ENCODE measurements around the gene WNK2. TPM values are rescaled to one million over a fixed set of nuclear protein-coding genes. Genes with fewer than 3 reads are reported as not detected.

WNK2 gene
- total RNA-seq, 2 donors from 2014 or later: not detected

DNA sequence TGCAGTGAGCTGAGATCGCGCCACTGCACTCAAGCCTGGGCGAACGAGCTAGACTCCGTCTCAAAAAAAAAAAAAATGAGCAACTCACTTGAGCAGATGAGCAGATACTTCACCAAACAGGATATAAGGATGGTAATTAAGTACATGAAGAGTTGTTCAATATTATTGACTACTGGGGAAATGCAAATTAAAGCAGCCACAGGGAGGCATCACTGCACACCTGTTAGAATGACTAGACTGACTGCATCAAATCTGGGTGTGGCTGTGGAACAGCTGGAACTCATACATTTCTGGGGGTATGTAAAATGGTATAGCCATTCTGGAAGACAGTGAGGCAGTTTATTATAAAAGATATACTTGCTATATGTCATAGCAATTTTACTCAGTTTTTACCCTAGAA, 93.0 kb downstream of the WNK2 start:
- DNase-seq (ENCODE audit: low spot score) (no peak), ATAC-seq (no peak)
- no peaks in the 10 kb centered on the region for H3K4me1 Mint-ChIP-seq (ENCODE audit: low read depth in 2 of 2)
- H3K27ac Mint-ChIP-seq: no peak overlapping the region
- no peaks in the 10 kb centered on the region for H3K9me3 Mint-ChIP-seq
- H3K4me3 Mint-ChIP-seq: no peak overlapping the region
- peaks cover 44 to 69% of the 10 kb centered on the region in 2 donors for H3K27me3 Mint-ChIP-seq
- H3K36me3 Mint-ChIP-seq: no peaks in the 10 kb centered on the region

DNA sequence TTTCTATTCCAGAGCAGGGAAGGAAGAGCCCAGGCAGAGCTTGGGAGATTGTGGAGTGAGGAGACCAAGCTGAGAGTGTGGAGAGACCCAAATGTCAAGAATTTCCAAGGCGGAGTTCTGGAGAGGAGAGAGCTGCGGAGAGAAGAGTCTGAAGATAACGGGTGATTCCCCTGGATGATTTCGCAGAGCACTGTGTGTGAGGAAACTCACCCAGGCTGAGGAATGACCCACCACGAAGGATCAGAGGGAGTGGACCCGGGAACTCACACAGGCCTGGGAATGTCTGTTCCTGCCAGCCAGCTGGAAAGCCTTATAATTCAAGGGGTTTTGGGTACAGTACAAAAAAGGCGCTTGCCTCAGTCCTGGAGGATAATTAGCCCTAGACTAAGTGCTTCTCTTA, 94.2 kb downstream of the WNK2 start:
- no peaks in the 10 kb centered on the region for H3K36me3 Mint-ChIP-seq
- no peaks in the 10 kb centered on the region for H3K4me1 Mint-ChIP-seq (ENCODE audit: low read depth in 2 of 2)
- H3K27ac Mint-ChIP-seq: no peak overlapping the region
- no peaks in the 10 kb centered on the region for H3K9me3 Mint-ChIP-seq
- ATAC-seq: no peak
- DNase-seq (ENCODE audit: low spot score): no peak
- H3K27me3 Mint-ChIP-seq: peaks cover 50 to 78% of the 10 kb centered on the region in 2 donors
- no peak overlapping the region for H3K4me3 Mint-ChIP-seq

DNA sequence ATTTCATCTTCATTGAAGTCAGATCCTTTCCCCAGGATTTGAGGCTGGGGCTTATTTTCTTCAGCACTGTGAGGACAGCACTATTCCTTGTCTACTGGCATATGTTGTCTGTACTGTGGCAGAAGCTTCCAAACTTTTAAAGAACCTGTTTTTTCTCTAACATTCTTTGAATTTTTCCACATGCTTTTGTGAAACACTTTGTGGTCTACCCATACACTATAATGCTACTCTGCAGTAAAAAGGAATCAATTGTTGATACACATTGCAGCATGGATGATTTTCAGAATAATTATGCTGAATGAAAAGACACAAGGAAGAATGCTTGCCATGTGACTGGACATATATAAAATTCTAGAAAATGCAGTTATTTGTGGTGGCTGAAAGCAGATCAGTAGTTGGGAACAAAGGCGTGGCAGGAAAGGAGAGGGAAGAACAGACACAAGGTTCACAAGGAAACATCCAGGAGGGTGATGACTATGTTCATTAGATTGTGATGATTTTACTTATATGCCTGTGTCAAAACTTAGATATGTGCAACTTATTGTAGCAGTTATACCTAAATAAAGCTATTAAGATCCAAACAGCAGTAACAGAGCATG, 96.8 kb downstream of the WNK2 start:
- no peak for DNase-seq (ENCODE audit: low spot score)
- Mint-ChIP-seq H3K27me3 (peaks cover 49 to 76% of the 10 kb centered on the region in 2 donors), H3K9me3 (no peaks in the 10 kb centered on the region), H3K27ac (no peak overlapping the region), H3K4me3 (no peak overlapping the region), H3K36me3 (no peaks in the 10 kb centered on the region), H3K4me1 (ENCODE audit: low read depth in 2 of 2) (no peaks in the 10 kb centered on the region)
- no peak for ATAC-seq

DNA sequence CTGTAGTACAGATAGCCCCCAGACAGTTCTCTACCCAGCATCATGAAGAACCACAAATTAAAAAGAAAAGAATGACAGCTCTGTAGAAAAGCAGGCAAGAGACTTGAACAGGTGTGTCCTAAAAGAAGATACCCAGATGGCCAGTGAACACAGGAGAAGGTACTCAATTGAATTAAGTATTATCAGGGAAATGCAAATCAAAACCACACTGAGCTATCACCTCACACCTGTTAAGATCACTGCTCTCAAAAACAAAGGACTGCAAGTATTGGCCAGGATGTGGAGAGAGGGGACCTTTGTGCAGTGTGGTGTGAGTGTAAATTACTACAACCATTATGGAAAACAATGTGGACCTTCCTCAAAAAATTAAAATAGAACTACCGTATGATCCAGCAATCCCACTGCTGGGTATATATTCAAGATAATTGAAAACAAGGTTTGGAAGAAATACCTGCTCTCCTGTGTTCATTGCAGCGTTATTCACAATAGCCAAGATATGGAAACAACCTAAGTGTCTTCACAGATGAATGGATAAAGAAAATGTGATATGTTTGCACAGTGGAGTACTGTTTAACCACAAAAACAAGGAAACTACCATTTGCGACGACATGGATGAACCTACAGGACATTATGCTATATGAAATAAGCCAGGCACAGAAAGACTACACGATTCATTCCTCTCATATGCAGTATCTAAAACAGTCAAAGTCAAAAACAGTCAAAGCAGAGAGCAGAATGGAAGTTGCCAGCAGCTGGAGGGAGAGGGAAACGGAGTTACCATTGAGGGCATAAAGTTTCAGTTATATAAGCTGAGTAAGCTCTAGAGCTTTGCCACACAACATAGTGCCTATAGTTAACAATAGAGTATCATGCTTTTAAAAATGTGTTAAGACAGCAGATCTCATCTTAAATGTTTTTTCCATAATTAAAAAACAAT, 102.6 kb downstream of the WNK2 start:
- Mint-ChIP-seq H3K4me1 (ENCODE audit: low read depth in 2 of 2) (no peaks in the 10 kb centered on the region), H3K4me3 (no peak overlapping the region), H3K36me3 (no peaks in the 10 kb centered on the region), H3K9me3 (no peaks in the 10 kb centered on the region), H3K27ac (no peak overlapping the region), H3K27me3 (peaks cover 44 to 53% of the 10 kb centered on the region in 2 donors)
- no peak for DNase-seq (ENCODE audit: low spot score)
- ATAC-seq: no peak

DNA sequence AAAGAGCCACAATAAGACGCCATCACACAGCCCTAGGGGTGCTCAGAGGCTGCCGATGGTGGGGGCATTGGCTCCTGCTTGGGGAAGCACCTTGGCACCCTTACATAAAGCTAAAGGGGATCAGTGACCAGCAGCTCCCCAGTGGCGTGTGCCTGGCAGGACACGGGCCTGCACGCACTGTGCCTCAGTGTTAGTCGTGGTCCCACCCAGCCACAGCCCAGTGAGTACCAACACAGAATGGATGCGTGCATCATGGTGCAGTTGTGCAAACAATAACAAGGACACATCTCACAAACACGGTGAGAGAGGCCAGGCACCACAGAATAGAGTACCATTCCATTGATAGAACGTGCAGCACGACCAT, 103.2 kb downstream of the WNK2 start:
- H3K4me1 Mint-ChIP-seq (ENCODE audit: low read depth in 2 of 2): no peaks in the 10 kb centered on the region
- no peak overlapping the region for H3K27ac Mint-ChIP-seq
- ATAC-seq: no peak
- H3K4me3 Mint-ChIP-seq: no peak overlapping the region
- no peaks in the 10 kb centered on the region for H3K9me3 Mint-ChIP-seq
- H3K27me3 Mint-ChIP-seq: peaks cover 37 to 47% of the 10 kb centered on the region in 2 donors
- no peaks in the 10 kb centered on the region for H3K36me3 Mint-ChIP-seq
- DNase-seq (ENCODE audit: low spot score): no peak

DNA sequence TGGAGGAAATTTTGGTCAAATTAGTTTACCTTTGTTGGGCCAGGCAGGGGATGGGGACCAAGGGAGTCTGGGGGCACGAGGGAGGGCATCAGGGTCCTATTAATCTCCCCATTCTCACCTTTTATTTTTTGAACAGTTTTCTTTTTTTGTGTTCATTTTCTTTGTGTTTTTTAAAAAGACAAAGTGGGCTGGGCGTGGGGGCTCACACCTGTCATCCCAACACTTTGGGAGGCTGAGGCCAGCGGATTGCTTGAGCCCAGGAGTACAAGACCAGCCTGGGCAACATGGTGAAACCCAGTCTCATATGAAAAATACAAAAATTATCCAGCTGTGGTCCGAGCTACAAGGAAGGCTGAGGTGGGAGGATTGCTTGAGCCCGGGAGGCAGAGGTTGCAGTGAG, 103.7 kb downstream of the WNK2 start:
- Mint-ChIP-seq H3K4me1 (ENCODE audit: low read depth in 2 of 2) (no peaks in the 10 kb centered on the region), H3K36me3 (no peaks in the 10 kb centered on the region), H3K4me3 (no peak overlapping the region), H3K9me3 (no peaks in the 10 kb centered on the region), H3K27ac (no peak overlapping the region), H3K27me3 (peaks cover 35 to 43% of the 10 kb centered on the region in 2 donors)
- DNase-seq (ENCODE audit: low spot score) (no peak), ATAC-seq (no peak)

DNA sequence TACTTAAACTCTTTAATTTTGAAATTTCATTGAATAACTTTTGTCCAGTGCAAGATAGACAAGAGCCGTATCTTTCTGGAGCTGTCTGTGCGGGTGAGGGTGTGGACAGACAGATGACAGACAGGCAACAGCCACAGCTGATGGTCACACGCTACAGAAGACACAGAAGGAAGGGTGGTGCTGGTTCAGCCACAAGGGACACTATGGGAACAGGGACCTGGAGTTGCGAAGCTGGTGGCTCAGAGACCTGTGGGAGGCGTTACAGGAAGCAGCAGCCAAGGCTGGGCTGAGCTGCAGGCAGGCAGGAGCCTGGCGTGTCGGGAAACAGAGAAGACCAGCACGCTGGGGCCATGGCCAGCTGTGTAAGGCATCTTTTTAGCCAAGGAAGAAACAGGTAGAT, 104.4 kb downstream of the WNK2 start:
- peaks cover 32 to 36% of the 10 kb centered on the region in 2 donors for H3K27me3 Mint-ChIP-seq
- no peak overlapping the region for H3K27ac Mint-ChIP-seq
- no peaks in the 10 kb centered on the region for H3K9me3 Mint-ChIP-seq
- no peak overlapping the region for H3K4me3 Mint-ChIP-seq
- ATAC-seq: no peak
- H3K36me3 Mint-ChIP-seq: no peaks in the 10 kb centered on the region
- H3K4me1 Mint-ChIP-seq (ENCODE audit: low read depth in 2 of 2): no peaks in the 10 kb centered on the region
- no peak for DNase-seq (ENCODE audit: low spot score)

DNA sequence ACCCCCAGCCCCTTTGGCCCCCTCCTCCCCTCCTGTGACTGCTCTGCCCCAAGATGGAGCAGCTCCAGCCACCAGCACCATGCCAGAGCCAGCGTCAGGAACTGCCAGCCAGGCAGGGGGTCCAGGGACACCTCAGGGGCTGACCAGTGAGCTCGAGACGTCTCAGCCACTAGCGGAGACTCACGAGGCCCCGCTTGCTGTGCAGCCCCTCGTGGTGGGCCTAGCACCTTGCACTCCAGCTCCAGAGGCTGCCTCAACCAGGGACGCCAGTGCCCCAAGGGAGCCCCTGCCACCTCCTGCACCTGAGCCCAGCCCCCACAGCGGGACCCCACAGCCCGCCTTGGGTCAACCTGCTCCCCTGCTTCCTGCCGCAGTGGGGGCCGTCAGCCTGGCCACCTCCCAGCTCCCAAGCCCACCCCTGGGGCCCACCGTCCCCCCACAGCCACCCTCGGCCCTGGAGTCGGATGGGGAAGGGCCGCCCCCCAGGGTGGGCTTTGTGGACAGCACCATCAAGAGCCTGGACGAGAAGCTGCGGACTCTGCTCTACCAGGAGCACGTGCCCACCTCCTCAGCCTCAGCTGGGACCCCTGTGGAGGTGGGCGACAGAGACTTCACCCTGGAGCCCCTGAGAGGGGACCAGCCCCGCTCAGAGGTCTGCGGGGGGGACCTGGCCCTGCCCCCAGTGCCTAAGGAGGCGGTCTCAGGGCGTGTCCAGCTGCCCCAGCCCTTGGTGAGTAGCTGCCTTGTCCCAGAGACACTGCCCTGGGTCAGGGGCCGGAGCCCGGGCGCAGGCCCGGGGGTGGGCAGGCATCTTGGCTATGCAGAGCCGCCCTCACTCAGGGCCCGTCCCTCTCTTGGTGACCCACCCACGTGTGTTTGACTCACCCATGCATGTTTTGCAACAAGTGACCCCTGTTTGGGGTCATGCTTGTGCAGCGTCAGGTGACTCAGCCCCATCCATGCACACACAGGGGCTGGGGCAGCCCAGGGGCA, 105.2 kb downstream of the WNK2 start:
- H3K9me3 Mint-ChIP-seq: no peaks in the 10 kb centered on the region
- H3K4me1 Mint-ChIP-seq (ENCODE audit: low read depth in 2 of 2): no peaks in the 10 kb centered on the region
- DNase-seq (ENCODE audit: low spot score) (no peak), ATAC-seq (no peak)
- peaks cover 31 to 36% of the 10 kb centered on the region in 2 donors for H3K27me3 Mint-ChIP-seq
- H3K4me3 Mint-ChIP-seq: no peak overlapping the region
- no peaks in the 10 kb centered on the region for H3K36me3 Mint-ChIP-seq
- no peak overlapping the region for H3K27ac Mint-ChIP-seq

DNA sequence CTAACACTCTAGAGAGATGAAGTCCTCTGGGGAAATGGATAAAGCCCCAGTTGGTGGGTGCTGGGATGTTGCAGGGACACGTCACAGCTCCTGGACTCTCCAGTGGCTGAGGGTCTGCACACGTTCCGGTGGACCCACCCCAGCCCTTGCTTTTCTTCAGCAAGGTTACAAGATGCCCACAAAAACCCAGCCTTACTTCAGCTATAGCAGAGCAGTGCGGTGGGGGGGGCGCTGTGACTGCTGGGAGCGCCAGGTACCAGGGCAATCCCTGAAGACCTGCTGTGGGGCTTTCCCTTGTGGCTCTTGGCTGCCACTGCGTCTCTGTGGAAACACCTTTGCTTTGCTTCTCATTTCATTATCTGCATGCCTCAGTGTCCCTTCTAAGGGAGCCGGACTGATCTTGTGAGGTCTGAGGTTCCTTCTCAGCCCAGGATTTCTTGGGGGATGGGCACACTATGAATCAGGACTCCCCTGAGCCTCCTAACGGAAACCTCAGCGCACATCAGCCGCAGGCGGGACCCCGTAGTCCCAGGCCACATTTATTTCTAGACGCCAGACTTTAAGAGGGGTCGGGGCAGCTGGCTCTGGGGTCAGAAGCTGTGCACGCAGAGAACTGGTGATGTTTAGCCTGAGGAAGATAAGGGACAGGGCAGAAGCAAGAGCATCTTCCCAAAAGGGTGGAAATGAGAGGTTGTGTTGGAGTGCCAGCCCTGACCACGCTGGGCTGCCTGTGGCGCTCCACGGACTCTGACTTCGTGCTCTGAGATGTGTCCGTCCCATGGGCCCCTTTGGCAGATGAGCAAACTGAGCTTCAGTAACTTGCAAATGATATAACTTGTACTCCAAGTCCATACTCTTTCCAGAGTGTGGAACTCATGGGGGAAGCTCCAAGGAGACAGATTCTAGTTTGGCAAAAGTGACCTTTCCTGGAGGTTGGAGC, 106.8 kb downstream of the WNK2 start:
- Mint-ChIP-seq H3K27me3 (peaks cover 33 to 37% of the 10 kb centered on the region in 2 donors), H3K4me1 (ENCODE audit: low read depth in 2 of 2) (no peaks in the 10 kb centered on the region)

DNA sequence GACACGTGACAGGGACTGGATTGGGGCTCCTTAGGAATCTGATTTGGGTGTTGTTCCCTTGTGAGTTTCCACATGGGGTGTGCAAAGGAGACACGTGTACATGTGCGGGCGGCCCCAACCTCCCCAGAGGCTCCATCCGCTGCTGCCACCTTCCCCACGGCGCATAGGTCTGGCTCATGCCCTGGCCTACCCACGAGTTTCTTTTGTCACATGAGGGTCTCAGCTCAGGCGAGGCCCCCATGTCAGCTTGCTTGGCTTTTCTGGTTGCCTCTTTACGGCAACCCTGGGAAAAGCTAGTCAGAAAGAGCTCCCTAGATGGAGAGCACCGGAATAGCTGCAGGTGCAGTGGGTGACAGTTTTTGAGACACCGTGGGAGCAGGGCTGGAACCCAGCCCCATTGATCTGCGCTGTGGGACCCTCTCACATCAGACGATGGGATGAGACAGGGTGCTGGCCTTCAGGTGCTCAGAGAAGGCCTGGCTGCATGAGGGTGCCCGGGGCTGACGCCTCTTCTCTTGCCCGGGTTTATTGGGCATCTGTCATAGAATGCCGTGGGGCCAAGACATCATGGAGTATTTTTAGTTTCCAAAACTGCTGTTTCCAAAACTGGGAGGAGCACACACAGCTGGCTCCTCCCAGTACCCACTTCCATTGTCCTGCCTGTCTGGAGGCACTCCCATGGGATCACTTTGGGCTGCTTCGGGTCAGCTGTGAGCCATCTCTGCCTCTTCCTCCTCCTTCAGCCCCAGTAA, 107.8 kb downstream of the WNK2 start:
- H3K4me1 Mint-ChIP-seq (ENCODE audit: low read depth in 2 of 2): no peaks in the 10 kb centered on the region
- no peaks in the 10 kb centered on the region for H3K36me3 Mint-ChIP-seq
- peaks cover 26 to 28% of the 10 kb centered on the region in 2 donors for H3K27me3 Mint-ChIP-seq
- no peak for ATAC-seq
- DNase-seq (ENCODE audit: low spot score): no peak
- H3K27ac Mint-ChIP-seq: no peak overlapping the region
- H3K4me3 Mint-ChIP-seq: no peak overlapping the region
- H3K9me3 Mint-ChIP-seq: no peaks in the 10 kb centered on the region

More for the DNA sequence above, 106.8 kb downstream of the WNK2 start:
- H3K4me3 Mint-ChIP-seq: no peak overlapping the region
- no peak for DNase-seq (ENCODE audit: low spot score)
- no peaks in the 10 kb centered on the region for H3K9me3 Mint-ChIP-seq
- H3K36me3 Mint-ChIP-seq: no peaks in the 10 kb centered on the region
- no peak overlapping the region for H3K27ac Mint-ChIP-seq
- no peak for ATAC-seq

DNA sequence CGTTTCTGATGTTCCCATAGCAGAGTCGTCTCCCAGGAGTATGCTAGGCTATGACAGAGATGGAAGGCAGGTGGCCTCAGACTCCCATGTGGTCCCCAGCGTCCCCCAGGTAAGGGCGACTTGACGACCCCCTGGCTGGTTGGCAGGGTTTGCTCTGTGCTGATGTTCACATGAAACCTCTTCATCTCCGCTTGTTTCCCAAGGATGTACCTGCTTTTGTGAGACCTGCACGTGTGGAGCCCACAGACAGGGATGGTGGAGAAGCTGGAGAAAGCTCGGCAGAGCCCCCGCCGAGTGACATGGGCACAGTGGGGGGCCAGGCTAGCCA, 108.3 kb downstream of the WNK2 start:
- no peak overlapping the region for H3K27ac Mint-ChIP-seq
- ATAC-seq: no peak
- no peaks in the 10 kb centered on the region for H3K9me3 Mint-ChIP-seq
- H3K4me3 Mint-ChIP-seq: no peak overlapping the region
- DNase-seq (ENCODE audit: low spot score): peak; percentile 53
- peaks cover 0 to 4% of the 10 kb centered on the region in 2 donors for H3K4me1 Mint-ChIP-seq (ENCODE audit: low read depth in 2 of 2)
- peaks cover 28 to 29% of the 10 kb centered on the region in 2 donors for H3K27me3 Mint-ChIP-seq
- H3K36me3 Mint-ChIP-seq: no peaks in the 10 kb centered on the region

DNA sequence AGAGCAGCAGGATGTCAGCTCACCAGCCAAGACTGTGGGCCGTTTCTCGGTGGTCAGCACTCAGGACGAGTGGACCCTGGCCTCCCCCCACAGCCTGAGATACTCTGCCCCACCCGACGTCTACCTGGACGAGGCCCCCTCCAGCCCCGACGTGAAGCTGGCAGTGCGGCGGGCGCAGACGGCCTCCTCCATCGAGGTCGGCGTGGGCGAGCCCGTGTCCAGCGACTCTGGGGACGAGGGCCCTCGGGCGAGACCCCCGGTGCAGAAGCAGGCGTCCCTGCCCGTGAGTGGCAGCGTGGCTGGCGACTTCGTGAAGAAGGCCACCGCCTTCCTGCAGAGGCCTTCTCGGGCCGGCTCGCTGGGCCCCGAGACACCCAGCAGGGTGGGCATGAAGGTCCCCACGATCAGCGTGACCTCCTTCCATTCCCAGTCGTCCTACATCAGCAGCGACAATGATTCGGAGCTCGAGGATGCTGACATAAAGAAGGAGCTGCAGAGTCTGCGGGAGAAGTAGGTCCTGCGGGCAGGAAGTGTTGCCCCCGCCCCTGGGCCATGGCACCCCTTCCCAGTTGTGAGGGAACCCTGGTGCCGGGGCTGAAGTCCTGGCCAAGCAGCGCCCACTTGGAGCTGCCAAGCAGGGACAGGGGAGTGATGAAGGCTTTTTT, 108.9 kb downstream of the WNK2 start:
- no peaks in the 10 kb centered on the region for H3K9me3 Mint-ChIP-seq
- peaks cover 0 to 4% of the 10 kb centered on the region in 2 donors for H3K4me1 Mint-ChIP-seq (ENCODE audit: low read depth in 2 of 2)
- peak; percentile 58 for DNase-seq (ENCODE audit: low spot score)
- H3K36me3 Mint-ChIP-seq: no peaks in the 10 kb centered on the region
- H3K27me3 Mint-ChIP-seq: peaks cover 30 to 34% of the 10 kb centered on the region in 2 donors
- H3K4me3 Mint-ChIP-seq: no peak overlapping the region
- no peak for ATAC-seq
- no peak overlapping the region for H3K27ac Mint-ChIP-seq
